ENCODE results near the gene SLC7A8.

GRCh38 chr14:23185063-23185462 is 1.6 kb upstream of the SLC7A8 start:
- TF ChIP-seq CTCF (conservative IDR thresholded peaks at IDR 0.05; ENCODE audit: low read length) (no peak), EZH2phosphoT487 (IDR thresholded peaks at IDR 0.05; ENCODE audit: borderline replicate concordance, low read depth, low read length) (no peak)
